ENCODE measurements around the gene VPS13D.

Gene VPS13D

DNA sequence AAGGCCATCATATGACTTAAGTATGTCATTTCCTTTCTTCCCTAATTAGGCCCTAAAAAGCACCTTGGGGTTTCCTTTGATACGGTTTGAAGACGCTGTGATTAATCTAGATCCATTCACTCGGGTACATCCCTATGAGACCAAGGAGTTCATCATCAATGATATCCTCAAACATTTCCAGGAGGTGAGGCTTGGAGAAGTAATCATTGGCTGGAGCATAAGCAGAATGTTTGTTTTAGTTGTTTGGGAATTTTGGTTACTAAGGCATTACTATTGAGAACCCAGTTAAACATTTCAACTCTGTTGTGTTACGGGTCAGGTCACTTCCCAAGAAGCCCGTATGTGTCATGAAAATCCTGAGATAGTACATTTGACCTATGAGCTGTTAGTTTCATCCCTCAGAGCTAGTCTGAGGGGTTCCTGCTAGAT, 185.2 kb downstream of the VPS13D start:
- DNase-seq = no peak

DNA sequence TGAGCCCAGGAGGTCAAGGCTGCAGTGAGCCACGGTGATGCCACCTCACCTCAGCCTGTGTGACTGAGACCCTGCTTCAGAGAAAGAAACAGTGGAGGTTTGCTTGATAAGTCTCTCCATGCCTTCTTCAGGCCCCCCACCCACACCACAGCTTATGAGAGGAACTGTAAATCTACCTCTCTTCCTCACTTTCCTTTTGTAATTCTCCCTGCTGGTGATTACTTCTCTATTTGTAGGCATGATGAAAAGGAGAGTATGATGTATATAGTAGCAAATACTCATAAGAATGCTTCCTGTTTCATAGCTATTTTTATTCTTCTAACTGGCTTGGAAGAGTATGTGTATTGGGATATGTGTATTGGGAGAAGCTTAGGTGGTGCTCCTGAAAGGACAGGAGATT, 186.3 kb downstream of the VPS13D start:
- Mint-ChIP-seq H3K4me1 (peaks cover 39 to 81% of the 10 kb centered on the region in 2 donors), H3K27ac (peak overlapping the region; percentile 97), H3K27me3 (no peaks in the 10 kb centered on the region), H3K9me3 (peaks cover 0 to 8% of the 10 kb centered on the region in 2 donors), H3K36me3 (peaks cover 52 to 70% of the 10 kb centered on the region in 2 donors), H3K4me3 (peak overlapping the region; percentile 34 to 69)
- DNase-seq (no peak), ATAC-seq (replicated peaks) (peak; percentile 58 to 62)

More for the DNA sequence above, 185.2 kb downstream of the VPS13D start:
- ATAC-seq (replicated peaks) = peak; percentile 82 to 83
- Mint-ChIP-seq H3K27me3 (no peaks in the 10 kb centered on the region), H3K36me3 (peaks cover 52 to 73% of the 10 kb centered on the region in 2 donors), H3K4me1 (peaks cover 35 to 75% of the 10 kb centered on the region in 2 donors), H3K27ac (peak overlapping the region; percentile 97), H3K9me3 (peaks cover 0 to 11% of the 10 kb centered on the region in 2 donors), H3K4me3 (peak overlapping the region; percentile 33 to 75)

- Mint-ChIP-seq H3K4me3 (peak overlapping the region; percentile 72 to 78), H3K9me3 (peaks cover 0 to 6% of the 10 kb centered on the region in 2 donors), H3K4me1 (peaks cover 42 to 87% of the 10 kb centered on the region in 2 donors), H3K27ac (peak overlapping the region; percentile 97), H3K27me3 (no peaks in the 10 kb centered on the region), H3K36me3 (peaks cover 54 to 68% of the 10 kb centered on the region in 2 donors)
- no peak for DNase-seq
- no peak for ATAC-seq (replicated peaks)
Observed at GRCh38 chr1:12416744-12417143, 186.9 kb downstream of the VPS13D start.

DNA sequence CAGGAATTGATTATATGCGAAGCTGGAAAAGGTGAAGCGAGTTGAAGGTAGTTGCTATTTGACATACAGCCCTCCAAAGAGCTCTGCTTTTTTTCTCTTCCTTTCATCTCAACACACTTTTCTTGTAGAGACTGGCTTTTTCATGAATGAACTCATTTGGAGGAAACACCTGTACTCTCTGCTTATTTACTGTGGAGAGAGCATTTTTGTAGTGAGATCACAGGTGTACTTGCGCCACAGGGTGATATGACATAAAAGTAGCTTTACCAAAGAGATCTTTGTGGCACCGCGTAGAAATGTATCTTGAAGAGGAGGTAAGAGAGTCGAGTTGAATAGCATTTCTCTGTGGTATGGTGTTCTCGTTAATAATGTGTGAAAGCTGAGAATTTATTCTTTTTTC, 187.6 kb downstream of the VPS13D start:
- peak overlapping the region; percentile 72 to 78 for H3K4me3 Mint-ChIP-seq
- peak overlapping the region; percentile 97 for H3K27ac Mint-ChIP-seq
- ATAC-seq (replicated peaks) (no peak), DNase-seq (no peak)
- H3K27me3 Mint-ChIP-seq = no peaks in the 10 kb centered on the region
- H3K36me3 Mint-ChIP-seq = peaks cover 52 to 68% of the 10 kb centered on the region in 2 donors
- H3K9me3 Mint-ChIP-seq = peaks cover 0 to 4% of the 10 kb centered on the region in 2 donors
- H3K4me1 Mint-ChIP-seq = peaks cover 44 to 94% of the 10 kb centered on the region in 2 donors

DNA sequence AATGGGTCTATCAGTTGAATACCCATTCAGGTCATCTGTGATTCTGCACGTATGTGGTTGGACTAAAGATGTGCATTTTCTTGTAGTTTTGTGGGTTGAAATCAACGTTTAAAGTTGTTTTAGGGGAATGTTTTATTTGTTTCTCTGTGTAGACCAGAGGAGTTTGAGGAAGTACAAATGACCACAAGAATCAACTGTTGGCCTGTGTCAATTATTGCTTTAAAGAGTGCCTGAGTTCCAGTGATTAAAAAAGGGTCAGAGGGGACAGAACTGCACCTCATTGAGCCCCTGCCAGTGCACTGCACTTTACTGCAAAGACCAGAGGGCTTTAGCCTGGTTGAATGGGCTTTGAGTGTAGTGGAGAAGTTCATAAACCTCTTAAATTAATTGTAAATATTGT, 190.3 kb downstream of the VPS13D start:
- H3K36me3 Mint-ChIP-seq = peaks cover 53 to 64% of the 10 kb centered on the region in 2 donors
- H3K4me3 Mint-ChIP-seq = no peak overlapping the region
- no peak for ATAC-seq (replicated peaks)
- H3K9me3 Mint-ChIP-seq = peaks cover 0 to 4% of the 10 kb centered on the region in 2 donors
- H3K27ac Mint-ChIP-seq = no peak overlapping the region
- DNase-seq = no peak
- H3K27me3 Mint-ChIP-seq = no peaks in the 10 kb centered on the region
- peaks cover 41 to 85% of the 10 kb centered on the region in 2 donors for H3K4me1 Mint-ChIP-seq

- Mint-ChIP-seq H3K27me3 (no peaks in the 10 kb centered on the region), H3K4me1 (peaks cover 24 to 62% of the 10 kb centered on the region in 2 donors), H3K9me3 (no peaks in the 10 kb centered on the region), H3K27ac (peak overlapping the region; percentile 9), H3K36me3 (peaks cover 44 to 61% of the 10 kb centered on the region in 2 donors), H3K4me3 (no peak overlapping the region)
- ATAC-seq (replicated peaks) (no peak), DNase-seq (no peak)
Observed at GRCh38 chr1:12422488-12422887, 192.7 kb downstream of the VPS13D start.

DNA sequence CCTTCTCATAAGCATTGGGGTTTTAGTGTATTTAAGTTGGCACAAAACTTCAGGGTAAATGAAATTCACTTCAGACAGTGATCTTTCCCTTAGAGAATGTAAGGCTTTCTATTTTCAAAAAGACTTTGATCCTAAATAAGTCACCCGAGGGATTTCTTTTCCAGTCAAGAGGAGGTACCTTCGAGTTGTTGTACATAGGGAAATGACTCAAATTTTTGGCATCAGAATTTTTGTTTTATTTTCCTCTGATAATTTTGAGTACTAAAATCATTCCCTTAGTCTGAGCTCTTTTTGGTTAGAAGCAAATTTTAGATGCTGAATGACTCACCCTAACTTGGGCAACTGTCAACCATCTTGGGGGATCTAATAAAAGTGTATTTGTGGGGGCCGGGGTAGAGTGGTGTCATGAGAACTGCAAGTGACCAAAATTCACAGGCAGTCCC, 194.3 kb downstream of the VPS13D start:
- Mint-ChIP-seq H3K9me3 (no peaks in the 10 kb centered on the region), H3K4me1 (peaks cover 20 to 46% of the 10 kb centered on the region in 2 donors), H3K27me3 (no peaks in the 10 kb centered on the region), H3K4me3 (no peak overlapping the region), H3K27ac (peak overlapping the region; percentile 71), H3K36me3 (peaks cover 36 to 56% of the 10 kb centered on the region in 2 donors)
- ATAC-seq (replicated peaks) (peak in 1 of 2 donors; percentile 36), DNase-seq (no peak)

GRCh38 chr1:12424793-12425192, 195.0 kb downstream of the VPS13D start:
- Mint-ChIP-seq H3K27ac (no peak overlapping the region), H3K4me3 (no peak overlapping the region), H3K4me1 (peaks cover 16 to 40% of the 10 kb centered on the region in 2 donors), H3K36me3 (peaks cover 31 to 54% of the 10 kb centered on the region in 2 donors), H3K9me3 (no peaks in the 10 kb centered on the region), H3K27me3 (no peaks in the 10 kb centered on the region)
- ATAC-seq (replicated peaks) (no peak), DNase-seq (no peak)

DNA sequence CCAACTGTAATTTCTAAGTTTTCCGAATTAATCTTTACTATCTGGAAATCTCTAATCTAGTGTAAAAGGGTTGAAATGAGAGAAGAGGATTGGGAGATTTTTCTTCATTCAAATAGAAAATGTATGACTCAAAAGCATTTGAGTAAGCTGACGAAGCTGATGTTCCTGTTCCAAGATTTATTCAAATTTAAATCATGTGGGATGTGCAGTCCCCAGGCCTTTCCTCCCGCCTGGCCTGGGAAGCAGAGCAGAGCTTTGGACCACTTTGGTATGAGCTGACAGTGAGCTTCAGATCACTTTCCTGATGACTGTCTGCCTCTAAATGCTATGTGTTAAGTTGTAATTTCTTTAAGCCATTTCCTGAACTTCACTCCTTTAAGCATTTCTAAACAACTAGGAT, 196.2 kb downstream of the VPS13D start:
- H3K27me3 Mint-ChIP-seq = no peaks in the 10 kb centered on the region
- ATAC-seq (replicated peaks) (no peak), DNase-seq (no peak)
- no peak overlapping the region for H3K4me3 Mint-ChIP-seq
- H3K36me3 Mint-ChIP-seq = peaks cover 27 to 49% of the 10 kb centered on the region in 2 donors
- peaks cover 12 to 29% of the 10 kb centered on the region in 2 donors for H3K4me1 Mint-ChIP-seq
- H3K27ac Mint-ChIP-seq = no peak overlapping the region
- no peaks in the 10 kb centered on the region for H3K9me3 Mint-ChIP-seq

GRCh38 chr1:12428334-12428733, 198.5 kb downstream of the VPS13D start:
- Mint-ChIP-seq H3K9me3 (no peaks in the 10 kb centered on the region), H3K27ac (no peak overlapping the region), H3K4me3 (no peak overlapping the region), H3K27me3 (no peaks in the 10 kb centered on the region), H3K36me3 (peaks cover 17 to 47% of the 10 kb centered on the region in 2 donors), H3K4me1 (peaks cover 13 to 33% of the 10 kb centered on the region in 2 donors)
- DNase-seq (no peak), ATAC-seq (replicated peaks) (no peak)

- Mint-ChIP-seq H3K4me3 (no peak overlapping the region), H3K27ac (peak overlapping the region; percentile 51), H3K9me3 (no peaks in the 10 kb centered on the region), H3K36me3 (peaks cover 15 to 44% of the 10 kb centered on the region in 2 donors), H3K4me1 (peaks cover 21 to 43% of the 10 kb centered on the region in 2 donors), H3K27me3 (no peaks in the 10 kb centered on the region)
- ATAC-seq (replicated peaks) (no peak), DNase-seq (no peak)
Observed at GRCh38 chr1:12430525-12430924, 200.7 kb downstream of the VPS13D start.

DNA sequence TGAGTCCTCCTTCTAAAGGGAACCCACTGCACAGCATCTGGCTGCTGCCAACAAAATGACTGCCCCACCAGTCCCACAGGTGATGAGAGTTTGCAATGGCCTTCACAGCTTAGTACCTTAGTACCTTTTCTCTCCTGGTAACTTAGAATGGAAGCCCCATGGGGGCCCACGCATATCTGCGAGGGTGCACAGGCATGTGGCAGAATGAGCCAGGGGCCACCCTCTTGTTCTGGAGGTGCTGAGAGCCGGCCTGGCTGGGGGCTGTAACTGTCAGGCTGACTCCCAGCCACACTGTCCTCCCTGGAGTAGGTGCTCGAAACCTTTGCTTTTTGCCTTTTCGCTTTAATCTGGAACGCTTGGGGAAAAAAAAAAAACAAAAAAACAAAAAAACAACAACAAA, 203.1 kb downstream of the VPS13D start:
- Mint-ChIP-seq H3K4me1 (peaks cover 37 to 66% of the 10 kb centered on the region in 2 donors), H3K9me3 (no peaks in the 10 kb centered on the region), H3K27me3 (no peaks in the 10 kb centered on the region), H3K36me3 (peaks cover 10 to 43% of the 10 kb centered on the region in 2 donors), H3K4me3 (no peak overlapping the region), H3K27ac (peak overlapping the region; percentile 89)
- no peak for ATAC-seq (replicated peaks)
- no peak for DNase-seq

- H3K4me3 Mint-ChIP-seq = peak overlapping the region; percentile 58 to 59
- H3K27ac Mint-ChIP-seq = peak overlapping the region; percentile 89
- H3K36me3 Mint-ChIP-seq = peaks cover 10 to 44% of the 10 kb centered on the region in 2 donors
- peaks cover 41 to 72% of the 10 kb centered on the region in 2 donors for H3K4me1 Mint-ChIP-seq
- peak; percentile 25 to 26 for ATAC-seq (replicated peaks)
- H3K27me3 Mint-ChIP-seq = no peaks in the 10 kb centered on the region
- H3K9me3 Mint-ChIP-seq = no peaks in the 10 kb centered on the region
- DNase-seq = peak; percentile 12
Observed at GRCh38 chr1:12433323-12434053, 203.7 kb downstream of the VPS13D start.

DNA sequence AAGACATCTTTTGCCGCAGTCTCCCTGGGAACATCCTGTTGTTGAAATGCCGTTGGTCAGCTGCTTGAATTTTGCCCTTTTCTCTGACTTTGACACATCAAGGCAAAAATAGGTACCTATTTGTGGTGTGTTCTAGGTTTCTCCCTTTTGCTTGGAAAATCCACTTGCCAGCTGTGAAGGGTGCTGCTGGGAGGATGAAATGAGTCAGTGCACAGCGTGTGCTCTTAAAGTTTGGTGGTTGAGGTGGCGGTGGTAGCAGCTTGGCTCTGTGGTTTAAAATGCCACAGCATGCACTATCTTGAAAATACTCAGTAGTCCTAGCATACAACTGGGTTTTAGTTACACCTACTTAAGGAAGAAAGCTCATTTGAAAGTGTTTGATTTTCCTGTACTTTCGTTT, 204.3 kb downstream of the VPS13D start:
- peak overlapping the region; percentile 58 to 59 for H3K4me3 Mint-ChIP-seq
- peaks cover 12 to 47% of the 10 kb centered on the region in 2 donors for H3K36me3 Mint-ChIP-seq
- DNase-seq (peak; percentile 75), ATAC-seq (replicated peaks) (peak; percentile 59 to 71)
- H3K4me1 Mint-ChIP-seq = peaks cover 48 to 79% of the 10 kb centered on the region in 2 donors
- peak overlapping the region; percentile 89 for H3K27ac Mint-ChIP-seq
- no peaks in the 10 kb centered on the region for H3K27me3 Mint-ChIP-seq
- no peaks in the 10 kb centered on the region for H3K9me3 Mint-ChIP-seq

GRCh38 chr1:12434686-12435085, 204.9 kb downstream of the VPS13D start:
- Mint-ChIP-seq H3K27ac (peak overlapping the region; percentile 89), H3K27me3 (no peaks in the 10 kb centered on the region), H3K9me3 (no peaks in the 10 kb centered on the region), H3K4me3 (peak overlapping the region; percentile 58 to 59), H3K4me1 (peaks cover 52 to 84% of the 10 kb centered on the region in 2 donors), H3K36me3 (peaks cover 12 to 49% of the 10 kb centered on the region in 2 donors)
- no peak for ATAC-seq (replicated peaks)
- no peak for DNase-seq

Data from stimulated activated naive B cell treated with anti-CD40 and anti-IgM and Interleukin-4, amounts not matched to agents 10 μg/mL and 1 μg/mL and 100 μg/mL, for 72 hours (primary cell).